Measurements from ENCODE around the gene MIB1. TPM values are rescaled to one million over a fixed set of nuclear protein-coding genes. Genes with fewer than 3 reads are reported as not detected.
A peak's percentile ranks its signal among the peaks of the same experiment; 100 is the strongest.
"Not testable (repeated sequence)": the region's sequence is repeated elsewhere in the genome, so short reads cannot be mapped to it uniquely, and the experiment has no call there.

Gene MIB1
- total RNA-seq, result 10 to 100 TPM; 27.3 to 31.9 TPM
- long read RNA-seq, partial matches to known transcripts, result 1 of 5 reads
- long read RNA-seq, other reads (novel, unspliced or antisense), result 4 of 5 reads

DNA sequence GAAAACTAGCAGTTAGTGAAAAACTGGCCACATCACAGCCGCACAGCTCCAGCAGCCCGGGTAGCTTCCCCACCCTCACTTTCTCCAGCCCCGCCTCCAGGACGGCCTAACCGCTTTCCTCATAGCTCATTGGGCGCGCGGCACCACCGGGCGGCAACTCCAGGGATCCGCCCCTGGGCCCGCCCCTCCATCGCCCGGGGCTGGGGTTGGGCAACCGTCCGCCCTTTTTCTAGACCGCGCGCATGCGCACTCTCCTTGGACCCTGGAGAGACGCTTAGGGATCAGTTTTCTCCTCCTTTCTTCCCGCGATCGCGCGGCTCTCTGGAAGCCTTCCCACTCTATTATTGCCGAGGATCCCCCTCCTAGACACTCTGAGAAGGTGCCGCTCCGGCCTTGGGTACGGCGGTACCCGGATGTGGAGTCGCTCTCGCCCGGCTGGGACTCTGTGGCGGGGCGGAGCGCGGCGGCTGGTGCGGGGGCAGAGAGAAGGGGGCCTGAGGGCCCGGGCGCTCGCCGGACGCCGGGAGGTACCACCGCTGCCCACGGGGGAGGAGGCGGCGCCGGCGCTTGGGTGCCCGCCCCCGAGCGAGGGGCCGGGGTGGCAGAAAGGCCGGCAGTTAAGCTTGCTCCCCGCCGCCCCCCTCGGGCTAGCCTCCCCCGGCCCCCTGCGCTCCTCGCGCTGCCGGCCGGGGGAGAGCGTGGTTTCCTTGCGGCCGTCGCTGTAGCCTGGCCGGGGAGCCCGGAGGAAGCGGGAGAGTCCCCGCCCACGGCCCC, at the start of gene MIB1:
Gene MIB1, plus strand, starts transcription at position 255 of the 774 bp plus-strand sequence. CDS start 792 bp downstream, outside the sequence.
- DNase-seq (peak; percentile 98 to 99), ATAC-seq (peak; percentile 96)
- intact Hi-C loops (cut with DNase I, micrococcal nuclease), result loop anchor here in 1 of 2 donors (10.0 kb wide), 1 partner anchor 126 kb away; the partner anchor contains the start of gene SNRPD1

DNA sequence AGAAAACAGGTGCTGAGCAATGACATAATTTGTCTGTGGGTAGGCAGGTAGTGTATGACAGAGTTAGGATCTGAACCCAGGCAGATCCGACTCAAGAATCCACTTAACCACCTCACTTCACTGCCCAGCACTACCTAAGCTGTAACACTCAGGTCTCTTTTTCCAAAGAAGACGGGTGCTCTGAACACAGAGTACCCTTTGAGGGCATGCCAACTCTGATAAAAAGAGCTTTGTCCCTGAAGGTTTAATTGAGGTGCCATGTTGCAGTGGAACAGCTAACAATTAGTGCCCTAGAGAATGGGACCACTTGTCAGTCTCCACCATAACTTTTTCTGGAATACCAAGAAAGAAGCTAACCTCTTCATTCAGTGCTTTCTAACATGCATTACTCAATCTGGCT, 47.3 kb upstream of the MIB1 start:
- ATAC-seq, result no peak
- DNase-seq, result no peak
- intact Hi-C loops (cut with DNase I, micrococcal nuclease), result no loop called here

DNA sequence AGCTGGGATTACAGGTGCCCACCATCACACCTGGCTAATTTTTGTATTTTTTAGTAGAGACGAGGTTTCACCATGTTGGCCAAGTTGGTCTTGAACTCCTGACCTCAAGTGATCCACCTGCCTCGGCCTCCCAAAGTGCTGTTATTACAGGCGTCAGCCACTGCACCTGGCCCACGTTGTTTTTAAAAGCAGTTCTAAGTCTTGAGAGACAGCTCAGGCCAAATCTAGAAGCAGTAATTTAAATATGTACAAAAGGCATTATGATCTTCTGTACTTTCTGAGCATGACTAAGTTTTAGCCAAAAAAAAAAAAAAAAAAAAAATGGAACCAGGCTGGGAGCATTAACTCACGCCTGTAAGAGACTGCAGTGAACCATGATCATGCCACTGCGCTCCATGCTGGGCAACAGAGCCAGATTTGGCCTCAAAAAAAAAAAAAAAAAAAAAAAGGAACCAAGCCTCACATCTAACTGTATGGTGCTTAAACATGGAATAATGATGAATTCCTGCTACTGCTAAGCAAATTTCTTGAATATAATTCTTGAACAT, 40.0 kb upstream of the MIB1 start:
- ATAC-seq (no peak), DNase-seq (no peak)
- intact Hi-C loops (cut with DNase I, micrococcal nuclease), result loop anchor here in 1 of 2 donors (10.0 kb wide), 1 partner anchor 86 kb away; the partner anchor contains the start of gene SNRPD1

DNA sequence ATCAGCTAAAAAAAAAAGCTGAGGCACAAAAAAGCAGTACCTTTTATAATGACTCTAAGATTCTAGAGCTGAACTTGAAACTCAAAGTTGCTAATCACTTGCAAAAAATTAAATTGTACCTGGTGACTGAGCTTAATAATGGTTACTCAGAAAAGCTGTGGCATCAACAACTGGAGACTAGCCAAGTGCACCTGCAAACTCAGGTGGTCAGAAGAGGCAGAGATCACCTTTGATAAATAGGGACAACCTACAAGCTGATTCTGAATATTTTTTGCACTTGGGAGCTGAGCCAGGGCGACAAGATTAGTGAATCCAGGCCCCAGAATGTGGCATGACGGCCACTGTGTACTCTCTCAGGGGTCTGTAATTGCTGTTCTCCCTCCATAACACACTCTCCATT, 39.0 kb upstream of the MIB1 start:
- DNase-seq, result no peak
- intact Hi-C loops (cut with DNase I, micrococcal nuclease), result loop anchor here in 1 of 2 donors (10.0 kb wide), 1 partner anchor 87 kb away; the partner anchor contains the start of gene SNRPD1
- ATAC-seq, result no peak

- DNase-seq, result no peak
- ATAC-seq, result no peak
- intact Hi-C loops (cut with DNase I, micrococcal nuclease), result loop anchor here in 1 of 2 donors (10.0 kb wide), 1 partner anchor 88 kb away; the partner anchor contains the start of gene SNRPD1
Measured at GRCh38 chr18:21702602-21703001, 38.0 kb upstream of the MIB1 start.

GRCh38 chr18:21703241-21703820, 37.3 kb upstream of the MIB1 start:
- DNase-seq (peak; percentile 73 to 79), ATAC-seq (peak; percentile 39)
- intact Hi-C loops (cut with DNase I, micrococcal nuclease), result loop anchor here in 1 of 2 donors (10.0 kb wide), 1 partner anchor 89 kb away; the partner anchor contains the start of gene SNRPD1

DNA sequence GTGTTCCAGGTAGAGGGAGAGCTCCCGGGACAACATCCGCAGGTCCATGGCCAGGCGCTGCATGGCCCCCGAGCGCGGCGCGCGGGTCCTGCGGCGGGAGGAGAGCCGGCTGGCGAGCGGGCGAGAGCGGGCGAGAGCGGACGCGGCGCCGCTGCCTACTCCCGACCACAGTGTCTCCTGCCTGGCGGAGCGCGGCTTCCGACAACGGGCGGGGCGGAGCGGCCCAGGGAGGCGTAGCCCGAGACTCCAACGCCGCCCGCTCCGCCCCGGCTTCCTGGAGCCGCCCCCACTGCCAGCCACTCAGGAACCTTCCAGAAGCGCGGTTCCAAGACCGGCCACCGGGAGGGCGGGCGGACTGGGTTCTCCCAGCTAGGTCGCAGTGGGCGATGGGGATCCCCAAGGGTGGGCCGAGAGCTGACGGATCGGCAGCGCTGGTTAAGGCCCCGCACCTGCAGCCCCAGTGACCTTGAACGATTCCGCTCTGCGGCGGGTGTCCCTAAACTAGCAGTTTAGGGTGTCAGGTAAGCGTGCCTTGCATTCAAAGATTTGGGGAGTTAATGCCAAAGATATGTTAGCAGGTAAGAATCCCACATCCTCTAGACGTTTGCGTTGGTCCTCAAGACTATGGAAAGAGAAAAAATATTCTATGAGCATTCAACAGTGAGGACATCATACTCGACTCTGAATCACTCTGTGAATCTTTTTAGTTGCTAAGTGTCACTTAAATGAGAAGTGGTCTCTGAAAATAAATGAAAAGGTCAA, 35.8 kb upstream of the MIB1 start, which contains the start of gene ABHD3:
Gene ABHD3, minus strand, starts transcription at position 172 of the 762 bp plus-strand sequence. Its CDS starts 109 bp downstream, at position 63.
- intact Hi-C loops (cut with DNase I, micrococcal nuclease), result loop anchor here in 1 of 2 donors (10.0 kb wide), 1 partner anchor 90 kb away; the partner anchor contains the start of gene SNRPD1
- ATAC-seq (peak; percentile 93), DNase-seq (peak; percentile 94 to 97)

- DNase-seq (no peak), ATAC-seq (no peak)
- intact Hi-C loops (cut with DNase I, micrococcal nuclease), result loop anchor here in 1 of 2 donors (10.0 kb wide), 1 partner anchor 92 kb away; the partner anchor contains the start of gene SNRPD1
Measured at GRCh38 chr18:21706386-21706865, 34.2 kb upstream of the MIB1 start.

GRCh38 chr18:21707130-21707529, 33.5 kb upstream of the MIB1 start:
- intact Hi-C loops (cut with DNase I, micrococcal nuclease), result loop anchor here in 1 of 2 donors (10.0 kb wide), 1 partner anchor 92 kb away; the partner anchor contains the start of gene SNRPD1
- ATAC-seq, DNase-seq: not testable (repeated sequence)

DNA sequence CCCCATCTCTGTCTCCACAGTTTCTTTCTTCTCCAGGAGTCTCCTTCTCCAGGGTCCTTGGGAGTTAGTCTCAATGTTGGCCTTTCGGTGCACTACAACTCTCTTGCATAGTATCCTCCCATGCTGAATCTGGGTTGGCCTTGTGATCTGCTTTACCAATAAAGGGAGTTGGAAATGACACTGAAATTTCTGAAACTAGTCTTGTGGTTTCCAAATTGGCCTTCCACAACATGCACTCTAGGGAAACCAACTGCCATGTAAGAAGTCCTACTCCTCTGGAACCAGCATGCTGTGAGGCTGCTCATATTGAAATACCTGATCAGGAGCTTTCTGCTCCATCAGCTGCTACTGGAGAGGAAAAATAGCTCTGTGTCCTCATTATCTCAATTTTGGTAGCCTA, 26.1 kb upstream of the MIB1 start:
- intact Hi-C loops (cut with DNase I, micrococcal nuclease), result no loop called here
- no peak for ATAC-seq
- DNase-seq, result no peak

DNA sequence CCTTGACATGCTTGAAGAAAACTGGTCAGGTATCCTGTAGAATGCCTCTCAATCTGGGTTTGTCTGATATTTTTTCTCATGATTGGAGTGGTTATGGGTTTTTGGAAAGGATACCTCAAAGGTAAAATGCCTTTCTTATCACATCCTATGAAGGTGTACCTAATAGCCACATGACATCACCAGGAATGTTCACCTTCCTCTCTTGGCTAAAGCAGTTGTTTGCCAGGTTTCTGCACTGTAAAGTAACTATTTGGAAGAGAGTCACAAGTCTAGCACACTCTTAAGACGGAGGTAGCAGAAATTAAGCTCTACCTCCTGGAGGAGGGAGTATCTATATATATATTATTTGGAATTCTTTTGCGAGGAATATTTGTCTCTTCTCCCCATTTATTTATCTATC, 17.9 kb upstream of the MIB1 start:
- DNase-seq (no peak), ATAC-seq (no peak)
- intact Hi-C loops (cut with DNase I, micrococcal nuclease), result no loop called here

DNA sequence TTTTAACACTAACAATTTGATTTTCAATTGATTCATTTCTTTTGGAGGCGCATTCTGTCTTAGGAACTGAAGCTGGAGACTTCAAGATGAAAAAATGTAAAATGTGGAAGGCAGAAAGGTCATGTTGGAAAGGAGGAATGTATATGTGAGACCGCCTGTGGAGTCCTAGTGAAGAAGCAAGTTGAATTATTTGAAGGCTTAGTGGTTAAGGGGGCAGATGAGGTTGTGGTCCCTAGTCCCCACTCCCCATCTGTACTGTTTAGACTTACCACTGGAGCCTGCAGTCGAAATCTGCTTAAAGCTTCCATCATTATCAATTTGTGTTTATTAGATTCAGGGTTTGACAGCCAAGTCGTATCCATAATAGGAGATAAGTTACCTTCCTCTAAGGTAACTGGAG, 15.4 kb upstream of the MIB1 start:
- DNase-seq (no peak), ATAC-seq (no peak)
- intact Hi-C loops (cut with DNase I, micrococcal nuclease), result no loop called here

- intact Hi-C loops (cut with DNase I, micrococcal nuclease), result no loop called here
- DNase-seq (no peak), ATAC-seq (no peak)
Measured at GRCh38 chr18:21727702-21728101, 12.9 kb upstream of the MIB1 start.

DNA sequence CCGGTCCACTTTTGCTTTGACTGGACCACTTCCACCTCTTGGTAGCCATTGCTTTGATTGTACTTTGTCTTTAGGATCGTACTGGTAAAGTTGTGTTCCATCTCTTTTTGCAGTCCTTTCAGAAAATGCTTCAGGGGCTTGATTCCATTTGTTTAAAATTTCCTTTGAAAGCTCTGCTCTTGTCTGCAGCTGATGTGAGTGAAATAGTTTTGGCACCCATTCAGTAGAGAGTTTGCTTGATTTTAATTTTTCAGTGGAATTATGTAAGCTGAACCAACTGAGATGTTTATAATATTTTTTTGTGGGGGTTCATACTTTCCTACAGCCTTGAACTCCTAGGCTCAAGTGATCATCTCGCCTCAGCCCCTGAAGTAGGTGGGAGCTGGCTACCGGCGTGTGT, 7.6 kb upstream of the MIB1 start:
- intact Hi-C loops (cut with DNase I, micrococcal nuclease), result no loop called here
- DNase-seq (no peak), ATAC-seq (no peak)

GRCh38 chr18:21735452-21736015, 5.1 kb upstream of the MIB1 start:
- peak; percentile 87 to 90 for DNase-seq

GRCh38 chr18:21736926-21737325, 3.7 kb upstream of the MIB1 start:
- ATAC-seq; intact Hi-C loops (cut with DNase I, micrococcal nuclease); DNase-seq: not testable (repeated sequence)

More at GRCh38 chr18:21735452-21736015, 5.1 kb upstream of the MIB1 start:
- intact Hi-C loops (cut with DNase I, micrococcal nuclease), result no loop called here
- ATAC-seq, result peak; percentile 75

- intact Hi-C loops (cut with DNase I, micrococcal nuclease), result loop anchor here in 1 of 2 donors (10.0 kb wide), 1 partner anchor 125 kb away; the partner anchor contains the start of gene SNRPD1
Measured at GRCh38 chr18:21739604-21740537, 721 bp upstream of the MIB1 start.

More at GRCh38 chr18:21739604-21740537, 721 bp upstream of the MIB1 start:
- DNase-seq (peak in 1 of 2 donors; percentile 18), ATAC-seq (peak; percentile 4)

Data from left colon (tissue), 2 donors.